ENCODE measurements around the gene LGSN.

The LGSN gene

DNA sequence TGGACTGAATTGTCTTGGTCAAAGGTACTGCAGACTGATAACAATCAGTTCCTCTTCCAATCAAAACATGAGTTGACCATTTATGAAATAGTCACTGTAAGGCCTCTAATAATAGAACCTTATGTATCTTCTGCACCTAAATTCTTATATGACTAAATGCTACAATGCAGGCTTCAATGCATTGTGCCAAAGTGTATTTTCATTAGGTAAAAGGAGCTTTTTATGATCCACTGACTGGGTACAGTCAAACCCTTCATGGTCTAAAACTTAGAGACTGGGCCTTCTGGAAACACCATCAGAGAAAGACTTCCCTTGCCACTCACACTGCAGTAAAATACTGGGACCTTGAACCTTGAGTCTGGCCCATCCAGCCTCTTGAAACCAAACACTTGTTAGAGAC, 16.3 kb downstream of the LGSN start:
- H3F3A ChIP-seq (ENCODE audit: control insufficient read depth, insufficient read depth): no peaks in the 10 kb centered on the region
- H3K9me3 ChIP-seq (ENCODE audit: control insufficient read depth, insufficient read depth, low read length): no peaks in the 10 kb centered on the region
- no peak for TF ChIP-seq EZH2phosphoT487 (IDR thresholded peaks at IDR 0.05; ENCODE audit: borderline replicate concordance, low read length)
- TF ChIP-seq, protein P1, sequence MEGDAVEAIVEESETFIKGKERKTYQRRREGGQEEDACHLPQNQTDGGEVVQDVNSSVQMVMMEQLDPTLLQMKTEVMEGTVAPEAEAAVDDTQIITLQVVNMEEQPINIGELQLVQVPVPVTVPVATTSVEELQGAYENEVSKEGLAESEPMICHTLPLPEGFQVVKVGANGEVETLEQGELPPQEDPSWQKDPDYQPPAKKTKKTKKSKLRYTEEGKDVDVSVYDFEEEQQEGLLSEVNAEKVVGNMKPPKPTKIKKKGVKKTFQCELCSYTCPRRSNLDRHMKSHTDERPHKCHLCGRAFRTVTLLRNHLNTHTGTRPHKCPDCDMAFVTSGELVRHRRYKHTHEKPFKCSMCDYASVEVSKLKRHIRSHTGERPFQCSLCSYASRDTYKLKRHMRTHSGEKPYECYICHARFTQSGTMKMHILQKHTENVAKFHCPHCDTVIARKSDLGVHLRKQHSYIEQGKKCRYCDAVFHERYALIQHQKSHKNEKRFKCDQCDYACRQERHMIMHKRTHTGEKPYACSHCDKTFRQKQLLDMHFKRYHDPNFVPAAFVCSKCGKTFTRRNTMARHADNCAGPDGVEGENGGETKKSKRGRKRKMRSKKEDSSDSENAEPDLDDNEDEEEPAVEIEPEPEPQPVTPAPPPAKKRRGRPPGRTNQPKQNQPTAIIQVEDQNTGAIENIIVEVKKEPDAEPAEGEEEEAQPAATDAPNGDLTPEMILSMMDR (IDR thresholded peaks at IDR 0.05; ENCODE audit: low read depth, low read length, poor library complexity, severe bottlenecking): no peak
- no peaks in the 10 kb centered on the region for H3K4me1 ChIP-seq (ENCODE audit: control insufficient read depth, low read length)
- H3K4me3 ChIP-seq (ENCODE audit: low read length): no peak overlapping the region
- H3K36me3 ChIP-seq (ENCODE audit: control insufficient read depth, low read length): no peaks in the 10 kb centered on the region
- no peak overlapping the region for H3K4me2 ChIP-seq (ENCODE audit: low read length)
- H3K27ac ChIP-seq (ENCODE audit: low read depth, low read length): no peak overlapping the region
- no peaks in the 10 kb centered on the region for H3K79me2 ChIP-seq (ENCODE audit: control insufficient read depth, low read length)
- no peaks in the 10 kb centered on the region for H4K20me1 ChIP-seq (ENCODE audit: control insufficient read depth, insufficient read depth, low read depth, low read length)
- H3K9me2 ChIP-seq (replicated peaks; ENCODE audit: control insufficient read depth, low read length): no peaks in the 10 kb centered on the region
- H3K27me3 ChIP-seq (ENCODE audit: control insufficient read depth, low read length): 0 out of 2 replicates have a peak, but pooled peaks cover 4% of the 10 kb centered on the region

- H3K4me1 ChIP-seq (ENCODE audit: control insufficient read depth, low read length): no peaks in the 10 kb centered on the region
- H3K9me3 ChIP-seq (ENCODE audit: control insufficient read depth, insufficient read depth, low read length): no peaks in the 10 kb centered on the region
- H3K79me2 ChIP-seq (ENCODE audit: control insufficient read depth, low read length): no peaks in the 10 kb centered on the region
- no peak overlapping the region for H3K4me2 ChIP-seq (ENCODE audit: low read length)
- no peaks in the 10 kb centered on the region for H3K36me3 ChIP-seq (ENCODE audit: control insufficient read depth, low read length)
- no peak overlapping the region for H3K4me3 ChIP-seq (ENCODE audit: low read length)
- H3F3A ChIP-seq (ENCODE audit: control insufficient read depth, insufficient read depth): no peaks in the 10 kb centered on the region
- TF ChIP-seq, protein P1 (IDR thresholded peaks at IDR 0.05; ENCODE audit: low read depth, low read length, poor library complexity, severe bottlenecking): no peak
- no peak for TF ChIP-seq EZH2phosphoT487 (IDR thresholded peaks at IDR 0.05; ENCODE audit: borderline replicate concordance, low read length)
- no peaks in the 10 kb centered on the region for H3K9me2 ChIP-seq (replicated peaks; ENCODE audit: control insufficient read depth, low read length)
- H3K27ac ChIP-seq (ENCODE audit: low read depth, low read length): no peak overlapping the region
- 0 out of 2 replicates have a peak, but pooled peaks cover 8% of the 10 kb centered on the region for H3K27me3 ChIP-seq (ENCODE audit: control insufficient read depth, low read length)
- H4K20me1 ChIP-seq (ENCODE audit: control insufficient read depth, insufficient read depth, low read depth, low read length): no peaks in the 10 kb centered on the region
Observed at GRCh38 chr6:63299667-63300066, 20.1 kb downstream of the LGSN start.

GRCh38 chr6:63295553-63296194, 24.1 kb downstream of the LGSN start:
- Histone ChIP-seq H3K9me2 (replicated peaks; ENCODE audit: control insufficient read depth, low read length) (no peaks in the 10 kb centered on the region), H3K4me1 (ENCODE audit: control insufficient read depth, low read length) (no peaks in the 10 kb centered on the region), H3K79me2 (ENCODE audit: control insufficient read depth, low read length) (no peaks in the 10 kb centered on the region), H4K20me1 (ENCODE audit: control insufficient read depth, insufficient read depth, low read depth, low read length) (no peaks in the 10 kb centered on the region), H3F3A (ENCODE audit: control insufficient read depth, insufficient read depth) (no peaks in the 10 kb centered on the region), H3K36me3 (ENCODE audit: control insufficient read depth, low read length) (no peaks in the 10 kb centered on the region), H3K4me2 (ENCODE audit: low read length) (no peak overlapping the region), H3K9me3 (ENCODE audit: control insufficient read depth, insufficient read depth, low read length) (no peaks in the 10 kb centered on the region), H3K4me3 (ENCODE audit: low read length) (no peak overlapping the region), H3K27me3 (ENCODE audit: control insufficient read depth, low read length) (0 out of 2 replicates have a peak, but pooled peaks cover 8% of the 10 kb centered on the region), H3K27ac (ENCODE audit: low read depth, low read length) (no peak overlapping the region)
- TF ChIP-seq, protein P1 (IDR thresholded peaks at IDR 0.05; ENCODE audit: low read depth, low read length, poor library complexity, severe bottlenecking): no peak
- TF ChIP-seq EZH2phosphoT487 (IDR thresholded peaks at IDR 0.05; ENCODE audit: borderline replicate concordance, low read length): no peak
